Stimulated activated CD4-positive, alpha-beta T cell treated with anti-CD3 and anti-CD28 coated beads, Interleukin-4, amount 100 ng/mL, for 48 hours (primary cell): Measurements from ENCODE around the gene FAT1.

Experiments used
- DNase-seq, 2 donors: peaks; one replicate each; pipeline ENCODE4 v3.0.0-alpha.2; 2020; ENCODE audit warnings: low read depth in 2 of 2

FAT1 gene

GRCh38 chr4:186699881-186700397 lies 23.7 kb downstream of the FAT1 start:
- no peak for DNase-seq

- no peak for DNase-seq
Observed at GRCh38 chr4:186699298-186699697, 24.4 kb downstream of the FAT1 start.

GRCh38 chr4:186698525-186698924 lies 25.1 kb downstream of the FAT1 start:
- DNase-seq: no peak

GRCh38 chr4:186698028-186698427 lies 25.6 kb downstream of the FAT1 start:
- no peak for DNase-seq

DNA sequence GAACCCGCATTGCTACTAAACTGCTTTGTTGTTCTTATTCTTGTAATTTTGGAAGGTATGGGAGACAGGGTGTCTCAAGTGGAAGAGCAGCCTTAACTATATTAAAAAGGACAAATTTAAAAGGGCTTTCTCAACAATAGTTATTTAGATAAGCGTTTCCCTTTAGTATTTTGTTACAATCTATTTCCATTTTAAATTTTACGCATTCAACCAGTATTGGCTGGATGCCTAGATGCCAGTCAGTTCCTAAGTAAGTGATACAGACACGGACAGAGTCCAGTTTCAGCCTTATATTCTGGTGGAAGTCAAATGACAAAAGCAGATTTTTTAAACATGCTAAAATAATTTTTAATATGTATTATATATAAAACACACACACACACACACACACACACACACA lies 28.3 kb downstream of the FAT1 start:
- DNase-seq: no peak

- DNase-seq: no peak
Observed at GRCh38 chr4:186693894-186694293, 29.8 kb downstream of the FAT1 start.

DNA sequence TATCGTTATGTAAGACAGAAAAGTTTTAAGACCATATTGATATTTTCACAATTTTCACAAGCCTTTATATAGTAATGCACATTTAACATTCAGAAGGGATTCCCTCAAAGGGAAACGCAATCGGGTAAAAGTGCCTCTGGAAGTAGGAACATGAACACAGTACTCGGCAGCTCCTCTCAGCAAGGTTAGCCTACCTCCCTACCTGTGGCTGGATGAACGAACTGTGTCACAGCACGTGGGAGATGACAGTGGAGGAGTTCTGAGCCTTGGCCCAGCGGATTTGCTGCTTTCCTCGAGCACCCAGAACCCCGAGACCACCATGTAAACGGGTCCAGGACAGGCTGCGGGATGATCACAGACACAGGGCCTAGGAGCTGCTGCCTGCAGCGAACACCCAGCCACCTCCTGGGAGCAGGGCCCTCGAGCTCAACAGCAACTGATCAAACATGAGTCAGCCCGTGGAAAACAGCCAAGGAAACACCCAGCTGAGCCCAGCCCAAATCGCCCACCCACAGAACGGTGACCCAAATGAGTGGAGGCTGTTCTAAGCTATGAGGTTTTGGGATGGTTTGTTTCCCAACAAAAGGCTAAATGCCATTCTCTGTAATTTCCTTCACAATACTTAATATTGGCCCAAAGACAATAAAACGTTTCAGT lies 30.4 kb downstream of the FAT1 start:
- no peak for DNase-seq

DNA sequence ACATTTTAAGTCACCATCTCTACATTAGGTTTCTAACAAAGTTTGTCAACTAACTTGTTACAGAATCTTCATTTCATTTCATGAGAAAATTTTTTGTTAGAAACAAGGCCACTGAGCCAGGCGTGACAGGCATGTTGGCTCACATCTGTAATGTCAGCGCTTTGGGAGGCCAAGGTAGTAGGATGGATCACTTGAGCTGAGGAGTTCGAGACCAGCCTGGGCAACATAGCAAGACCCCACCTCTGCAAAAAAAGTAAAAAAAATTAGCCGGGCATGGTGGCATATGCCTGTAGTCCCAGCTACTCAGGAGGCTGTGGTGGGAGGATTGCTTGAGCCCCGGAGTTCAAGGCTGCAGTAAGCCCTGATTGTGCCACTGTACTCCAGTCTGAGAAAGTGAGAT lies 32.3 kb downstream of the FAT1 start:
- no peak for DNase-seq

GRCh38 chr4:186689476-186689875 lies 34.2 kb downstream of the FAT1 start:
- no peak for DNase-seq

- DNase-seq: no peak
Observed at GRCh38 chr4:186688150-186688943, 35.3 kb downstream of the FAT1 start.

DNA sequence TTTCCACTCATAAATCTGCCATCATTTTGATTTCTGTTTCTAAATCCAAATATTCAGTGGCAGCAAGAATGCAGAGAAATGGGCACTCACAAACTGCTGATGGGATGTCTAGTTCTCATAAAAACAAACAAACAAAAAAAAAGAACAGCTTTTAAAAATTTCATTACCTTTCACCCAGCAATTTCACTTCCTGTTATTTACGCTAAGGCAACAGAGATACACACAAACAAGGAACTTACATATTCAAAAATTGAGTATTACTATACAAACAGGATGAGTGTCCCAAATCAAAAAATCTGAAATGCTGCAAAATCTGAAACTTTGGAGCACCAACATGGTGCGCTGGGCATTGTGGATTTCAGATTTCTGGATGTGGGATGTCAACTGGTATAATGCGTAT lies 36.4 kb downstream of the FAT1 start:
- no peak for DNase-seq

GRCh38 chr4:186685767-186686183 lies 37.9 kb downstream of the FAT1 start:
- DNase-seq: no peak

DNA sequence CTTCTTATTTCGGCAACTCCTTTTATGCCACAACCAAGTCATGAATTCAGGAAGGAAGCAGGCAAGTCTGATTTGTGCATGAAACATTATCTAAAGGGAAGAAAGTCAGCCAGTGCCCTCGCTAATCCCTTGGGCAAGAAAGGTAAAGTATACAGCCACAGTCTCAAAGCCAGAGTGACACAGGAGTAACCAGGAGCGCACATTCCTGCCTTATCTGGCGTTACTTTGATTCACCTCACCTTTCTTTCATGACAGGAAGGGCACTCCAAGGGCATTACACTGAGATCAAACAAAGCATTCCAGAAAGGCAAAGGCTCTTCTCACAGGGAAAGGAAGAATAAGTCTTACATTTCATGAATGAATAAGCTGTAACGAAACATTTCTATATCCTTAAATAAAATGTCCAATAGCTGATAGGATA lies 38.8 kb downstream of the FAT1 start:
- no peak for DNase-seq

GRCh38 chr4:186684220-186684619 lies 39.4 kb downstream of the FAT1 start:
- DNase-seq: no peak

- no peak for DNase-seq
Observed at GRCh38 chr4:186680641-186681040, 43.0 kb downstream of the FAT1 start.

- DNase-seq: no peak
Observed at GRCh38 chr4:186676531-186677161, 47.0 kb downstream of the FAT1 start.

GRCh38 chr4:186669735-186670134 lies 53.9 kb downstream of the FAT1 start:
- no peak for DNase-seq

- no peak for DNase-seq
Observed at GRCh38 chr4:186669159-186669731, 54.4 kb downstream of the FAT1 start.

- DNase-seq: no peak
Observed at GRCh38 chr4:186666750-186667149, 56.9 kb downstream of the FAT1 start.

- DNase-seq: no peak
Observed at GRCh38 chr4:186666252-186666651, 57.4 kb downstream of the FAT1 start.

DNA sequence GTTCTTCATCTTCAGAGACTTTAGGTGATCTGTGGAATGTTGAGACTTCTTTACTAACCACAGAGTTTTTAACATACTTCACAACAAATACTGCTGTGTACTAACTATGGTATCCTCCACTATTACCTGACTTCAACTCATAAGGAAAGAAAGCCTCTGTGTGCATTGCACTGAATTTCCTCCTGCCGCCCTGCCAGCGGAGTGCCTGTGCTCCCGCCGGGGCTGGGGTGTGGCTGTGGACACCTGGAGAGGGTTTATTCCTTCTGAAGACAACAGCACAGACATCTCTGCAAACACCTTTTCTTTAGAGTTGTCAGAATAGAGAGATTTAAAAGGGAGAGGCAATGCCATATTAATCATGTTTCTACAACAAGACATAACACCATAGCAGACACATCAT lies 63.3 kb downstream of the FAT1 start:
- no peak for DNase-seq

GRCh38 chr4:186659935-186660334 lies 63.7 kb downstream of the FAT1 start:
- DNase-seq: no peak
